Loucy (cell line): Measurements from ENCODE around the gene GPATCH2.

ENCODE experiments used
- EZH2phosphoT487 ChIP-seq: fragments of 200-600 bp; IDR thresholded peaks from 2 replicates; pipeline ENCODE4 v1.6.1; 2018; ENCODE audit warnings: antibody characterized with exemption, mild to moderate bottlenecking, moderate library complexity, borderline replicate concordance
- TF ChIP-seq, protein P1 (sequence below): fragments of 200-600 bp; sonication (generic); conservative IDR thresholded peaks from 2 replicates; pipeline ENCODE4 v1.5.1; 2014; ENCODE audit warnings: mild to moderate bottlenecking, antibody characterized with exemption, low read length

DNA sequence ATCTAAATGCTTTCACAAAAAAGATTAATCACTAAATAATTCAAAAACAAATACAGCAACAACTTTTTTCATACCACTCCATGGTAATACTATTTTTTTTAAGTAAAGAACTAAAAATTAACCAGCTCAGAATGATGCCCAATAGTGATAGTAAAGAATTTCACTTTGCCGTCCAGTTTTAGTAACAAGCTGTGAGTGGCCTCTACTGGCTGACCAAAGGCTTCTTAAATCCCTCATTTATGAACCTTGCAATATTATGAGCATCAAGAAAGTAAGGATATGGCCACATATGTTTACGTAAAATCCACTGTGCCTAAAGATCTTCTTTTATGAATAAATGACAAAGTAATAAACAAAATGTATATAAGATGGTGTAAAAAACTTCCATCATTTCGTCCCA lies 108.6 kb downstream of the GPATCH2 start:
- no peak for TF ChIP-seq EZH2phosphoT487
- TF ChIP-seq, protein P1, sequence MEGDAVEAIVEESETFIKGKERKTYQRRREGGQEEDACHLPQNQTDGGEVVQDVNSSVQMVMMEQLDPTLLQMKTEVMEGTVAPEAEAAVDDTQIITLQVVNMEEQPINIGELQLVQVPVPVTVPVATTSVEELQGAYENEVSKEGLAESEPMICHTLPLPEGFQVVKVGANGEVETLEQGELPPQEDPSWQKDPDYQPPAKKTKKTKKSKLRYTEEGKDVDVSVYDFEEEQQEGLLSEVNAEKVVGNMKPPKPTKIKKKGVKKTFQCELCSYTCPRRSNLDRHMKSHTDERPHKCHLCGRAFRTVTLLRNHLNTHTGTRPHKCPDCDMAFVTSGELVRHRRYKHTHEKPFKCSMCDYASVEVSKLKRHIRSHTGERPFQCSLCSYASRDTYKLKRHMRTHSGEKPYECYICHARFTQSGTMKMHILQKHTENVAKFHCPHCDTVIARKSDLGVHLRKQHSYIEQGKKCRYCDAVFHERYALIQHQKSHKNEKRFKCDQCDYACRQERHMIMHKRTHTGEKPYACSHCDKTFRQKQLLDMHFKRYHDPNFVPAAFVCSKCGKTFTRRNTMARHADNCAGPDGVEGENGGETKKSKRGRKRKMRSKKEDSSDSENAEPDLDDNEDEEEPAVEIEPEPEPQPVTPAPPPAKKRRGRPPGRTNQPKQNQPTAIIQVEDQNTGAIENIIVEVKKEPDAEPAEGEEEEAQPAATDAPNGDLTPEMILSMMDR = no peak
